Prostate gland (tissue), 2 donors: Measurements from ENCODE around the gene OR13J1.

Experiments
- CTCF ChIP-seq, 4 experiments: fragments of 200-600 bp in 2 of 4; fragments of 450-650 bp in 2 of 4; sonication (generic) in 2 of 4; IDR thresholded peaks; 1 replicate in 3 of 4; 2 replicates in 1 of 4; pipeline ENCODE4 v1.5.1; 2016 to 2019; ENCODE audit warnings: antibody characterized with exemption in 4 of 4, mild to moderate bottlenecking in 2 of 4, moderate library complexity in 2 of 4
- POLR2A ChIP-seq: fragments of 450-650 bp; IDR thresholded peaks from one replicate; pipeline ENCODE4 v1.6.1; 2016; ENCODE audit warnings: antibody characterized with exemption, mild to moderate bottlenecking

- no peak for TF ChIP-seq CTCF (IDR thresholded peaks at IDR 0.05)
- no peak for TF ChIP-seq POLR2A
These were observed 11.7 kb downstream of the OR13J1 start for GRCh38 chr9:35858458-35858857.
